HepG2 (cell line): ENCODE measurements around the gene BMERB1. TPM values are rescaled to one million over a fixed set of nuclear protein-coding genes. Genes with fewer than 3 reads are reported as not detected.

Source experiments
- ARHGAP35 ChIP-seq: sonication (generic); formaldehyde crosslinking; IDR thresholded peaks from 2 replicates; pipeline ENCODE4 v1.9.0; 2022; ENCODE audit warnings: mild to moderate bottlenecking, inconsistent platforms, moderate library complexity, missing genetic modification reagents, borderline replicate concordance
- CBFB ChIP-seq: sonication (generic); formaldehyde crosslinking; IDR thresholded peaks from 2 replicates; pipeline ENCODE4 v1.4.0; 2020; ENCODE audit warnings: missing genetic modification reagents
- DRAP1 ChIP-seq: IDR thresholded peaks from 2 replicates; pipeline ENCODE4 v1.6.1; 2016; ENCODE audit warnings: missing genetic modification reagents, missing compliant biosample characterization
- GATAD1 ChIP-seq: IDR thresholded peaks from 2 replicates; pipeline ENCODE4 v1.6.1; 2016; ENCODE audit warnings: missing genetic modification reagents, missing compliant biosample characterization
- HMG20A ChIP-seq: IDR thresholded peaks from 2 replicates; pipeline ENCODE4 v1.6.1; 2016; ENCODE audit warnings: borderline replicate concordance
- HNF1B ChIP-seq: sonication (generic); formaldehyde crosslinking; IDR thresholded peaks from 2 replicates; pipeline ENCODE4 v1.5.1; 2020; ENCODE audit warnings: mild to moderate bottlenecking, moderate library complexity, missing genetic modification reagents
- MIXL1 ChIP-seq: IDR thresholded peaks from 2 replicates; pipeline ENCODE4 v1.6.1; 2016
- SP1 ChIP-seq, 2 experiments: fragments of 450-650 bp in 1 of 2; sonication (generic) in 1 of 2; formaldehyde crosslinking in 1 of 2; IDR thresholded peaks; 2 replicates each; pipeline versions ENCODE4 v1.4.0 to v1.6.1; 2016 to 2020; ENCODE audit warnings: missing genetic modification reagents in 1 of 2
- TEAD3 ChIP-seq: optimal IDR thresholded peaks from 2 replicates; pipeline ENCODE3; 2016; ENCODE audit warnings: borderline replicate concordance
- UBTF ChIP-seq: sonication (generic); formaldehyde crosslinking; IDR thresholded peaks from 2 replicates; pipeline ENCODE4 v1.4.0; 2020; ENCODE audit warnings: mild to moderate bottlenecking, missing genetic modification reagents
- YY1 ChIP-seq: IDR thresholded peaks from 2 replicates; pipeline ENCODE4 v1.6.1; 2011; ENCODE audit warnings: low read length, low read depth, moderate library complexity, mild to moderate bottlenecking; ENCODE audit not compliant: insufficient read depth, insufficient replicate concordance
- ZFX ChIP-seq: sonication (generic); formaldehyde crosslinking; IDR thresholded peaks from 2 replicates; pipeline ENCODE4 v1.4.0; 2020; ENCODE audit warnings: mild to moderate bottlenecking, low read depth, missing genetic modification reagents, moderate library complexity
- ZHX1 ChIP-seq: sonication (generic); formaldehyde crosslinking; IDR thresholded peaks from 2 replicates; pipeline ENCODE4 v1.8.1; 2022; ENCODE audit warnings: low read depth, mild to moderate bottlenecking, missing genetic modification reagents
- ZNF12 ChIP-seq: sonication (generic); formaldehyde crosslinking; IDR thresholded peaks from 2 replicates; pipeline ENCODE4 v1.5.0; 2020; ENCODE audit warnings: missing genetic modification reagents
- ZNF691 ChIP-seq: sonication (generic); formaldehyde crosslinking; IDR thresholded peaks from 2 replicates; pipeline ENCODE4 v1.4.0; 2020; ENCODE audit warnings: missing genetic modification reagents, low read depth, mild to moderate bottlenecking, borderline replicate concordance
- ZNF710 ChIP-seq: sonication (generic); formaldehyde crosslinking; IDR thresholded peaks from 2 replicates; pipeline ENCODE4 v1.5.0; 2020; ENCODE audit warnings: mild to moderate bottlenecking, missing genetic modification reagents, borderline replicate concordance
- ZNF766 ChIP-seq: sonication (generic); formaldehyde crosslinking; IDR thresholded peaks from 2 replicates; pipeline ENCODE4 v1.5.0; 2020; ENCODE audit warnings: missing genetic modification reagents, borderline replicate concordance
- ZNF816 ChIP-seq: sonication (generic); formaldehyde crosslinking; IDR thresholded peaks from 2 replicates; pipeline ENCODE4 v1.8.0; 2022; ENCODE audit warnings: missing genetic modification reagents, mild to moderate bottlenecking, borderline replicate concordance
- polyA plus RNA-seq, 8 experiments: library from polyadenylated mRNA; depleted of rRNA in 3 of 8; stranded (reverse) in 7 of 8; unstranded in 1 of 8; fragments of >200 nt; fragmentation: Illumina TruSeq in 4 of 8; extraction: Trizol in 4 of 8; gene quantifications; 2 replicates each; pipeline versions ENCODE4 v1.2.1 to v1.2.3, GENCODE V29; 2011 to 2016; ENCODE audit warnings: low read depth in 4 of 8, missing spikeins in 1 of 8, mixed read lengths in 1 of 8; ENCODE audit not compliant: insufficient read depth in 1 of 8
- total RNA-seq, 5 experiments: library from RNA; depleted of rRNA; stranded (reverse); fragments of >200 nt; fragmentation: Illumina TruSeq; extraction: Trizol; gene quantifications; 2 replicates each; pipeline ENCODE4 v1.2.3, GENCODE V29; 2016; ENCODE audit warnings: low read depth in 1 of 5

BMERB1 gene
- total and polyA plus RNA-seq, 2 of the 13 experiments (the other 11 are each of a cell fraction or from before 2014, with no cell fraction given), result 1.4 TPM

- 0 out of 2 replicates have a peak, but pooled peaks have one; percentile 43 for TF ChIP-seq ZNF710 (CRISPR knock-in tag)
- TF ChIP-seq ZNF766 (CRISPR knock-in tag), result peak; percentile 23; the same call in 1 of the 2 replicates
- TF ChIP-seq UBTF (CRISPR knock-in tag), result peak; percentile 67
- 0 out of 2 replicates have a peak, but pooled peaks have one; percentile 20 for TF ChIP-seq ZFX (CRISPR knock-in tag)
- 0 out of 2 replicates have a peak, but pooled peaks have one; percentile 50 for TF ChIP-seq GATAD1 (CRISPR knock-in tag)
- peak; percentile 57; the same call in 1 of the 2 replicates for TF ChIP-seq ZNF691 (CRISPR knock-in tag)
- TF ChIP-seq DRAP1, result peak; percentile 89
- TF ChIP-seq MIXL1 (CRISPR knock-in tag), result peak; percentile 64; the same call in 1 of the 2 replicates
- peak; percentile 72 for TF ChIP-seq YY1
- TF ChIP-seq ZNF816 (CRISPR knock-in tag), result no peak
- TF ChIP-seq HNF1B (CRISPR knock-in tag), result peak; percentile 84
- no peak for TF ChIP-seq ARHGAP35
- TF ChIP-seq ZNF12 (CRISPR knock-in tag), result peak; percentile 63; the same call in 1 of the 2 replicates
- TF ChIP-seq ZHX1, result peak; percentile 76; the same call in 1 of the 2 replicates
- peak; percentile 71; the same call in 1 of the 2 replicates for TF ChIP-seq CBFB (CRISPR knock-in tag)
- no peak for TF ChIP-seq SP1 (IDR thresholded peaks at IDR 0.05)
- TF ChIP-seq SP1 (CRISPR knock-in tag; IDR thresholded peaks at IDR 0.05), result peak; percentile 68
- TF ChIP-seq TEAD3, result peak; percentile 79
- peak; percentile 70; the same call in 1 of the 2 replicates for TF ChIP-seq HMG20A (CRISPR knock-in tag)
These were observed 47.8 kb downstream of the BMERB1 start (continued) for GRCh38 chr16:15482068-15482747.
